IMR-90 (cell line): Measurements from ENCODE around the gene GRB10. TPM values are rescaled to one million over a fixed set of nuclear protein-coding genes. Genes with fewer than 3 reads are reported as not detected.

ENCODE experiments used
- ATAC-seq: fragments of 200-7000 bp; cut with Tn5 transposase; 2 replicates; pipeline ENCODE4 v1.9.1; 2020; ENCODE audit warnings: low read depth, mild to moderate bottlenecking, moderate library complexity
- BruUV-seq: library from RNA; stranded (reverse); fragments of 400-500 nt; replicated peaks from 2 replicates; lab custom pipeline; 2021; lab: Mats Ljungman, UMichigan
- CTCF ChIA-PET: fragments of 300-600 bp; formaldehyde crosslinking; extraction: SDS; loops from one replicate; lab custom pipeline; 2021; ENCODE audit warnings: antibody characterized with exemption; lab: Yijun Ruan, JAX
- POLR2A ChIA-PET: fragments of 300-600 bp; sonication (Branson Sonifier 250); formaldehyde crosslinking; loops from one replicate; lab custom pipeline; 2022; ENCODE audit warnings: antibody characterized with exemption; ENCODE audit not compliant: unreplicated experiment; lab: Charles Lee
- DNase-seq: peaks from one replicate; pipeline ENCODE4 v3.0.0; 2013
- H2AFZ ChIP-seq: replicated peaks from 2 replicates; pipeline ENCODE3; 2013; ENCODE audit warnings: low read length, mild to moderate bottlenecking; ENCODE audit not compliant: poor library complexity
- H2AK5ac ChIP-seq: 2 replicates; pipeline ENCODE4 v1.6.1; 2013; ENCODE audit warnings: low read depth, low read length, inconsistent platforms
- H2AK9ac ChIP-seq: replicated peaks from 2 replicates; pipeline ENCODE3; 2013; ENCODE audit warnings: mild to moderate bottlenecking, low read depth, low read length, moderate library complexity; ENCODE audit not compliant: poor library complexity
- H2BK120ac ChIP-seq: 2 replicates; pipeline ENCODE4 v1.6.1; 2013; ENCODE audit warnings: low read depth, low read length, inconsistent platforms
- H2BK15ac ChIP-seq: 3 replicates; pipeline ENCODE4 v1.6.1; 2013; ENCODE audit warnings: low read depth, low read length, inconsistent platforms
- H2BK20ac ChIP-seq: 2 replicates; pipeline ENCODE4 v1.6.1; 2013; ENCODE audit warnings: low read depth, mild to moderate bottlenecking, inconsistent platforms, low read length, moderate library complexity
- H2BK5ac ChIP-seq: 2 replicates; pipeline ENCODE4 v1.6.1; 2013; ENCODE audit warnings: mild to moderate bottlenecking, low read depth, low read length, inconsistent platforms; ENCODE audit not compliant: poor library complexity, severe bottlenecking
- H3K14ac ChIP-seq: replicated peaks from 2 replicates; pipeline ENCODE4 v1.6.1; 2013; ENCODE audit warnings: low read depth, low read length, inconsistent platforms
- H3K18ac ChIP-seq: 2 replicates; pipeline ENCODE4 v1.6.1; 2013; ENCODE audit warnings: low read depth, low read length, control low read depth
- H3K23ac ChIP-seq: 2 replicates; pipeline ENCODE4 v1.6.1; 2013; ENCODE audit warnings: low read depth, low read length, inconsistent platforms
- H3K27ac ChIP-seq: 2 replicates; pipeline ENCODE4 v1.5.1; 2013; ENCODE audit warnings: mild to moderate bottlenecking, control low read depth, low read length; ENCODE audit not compliant: insufficient read depth
- H3K27me3 ChIP-seq: 2 replicates; pipeline ENCODE4 v1.6.1; 2013; ENCODE audit warnings: low read length; ENCODE audit not compliant: control insufficient read depth, insufficient read depth
- H3K36me3 ChIP-seq: 2 replicates; pipeline ENCODE4 v1.6.1; 2013; ENCODE audit warnings: low read length, mixed read lengths; ENCODE audit not compliant: control insufficient read depth, insufficient read depth
- H3K4ac ChIP-seq: 2 replicates; pipeline ENCODE4 v1.6.1; 2013; ENCODE audit warnings: low read depth, low read length, inconsistent platforms
- H3K4me1 ChIP-seq: 2 replicates; pipeline ENCODE4 v1.6.1; 2013; ENCODE audit warnings: low read length, mixed read lengths; ENCODE audit not compliant: control insufficient read depth, insufficient read depth
- H3K4me2 ChIP-seq: 2 replicates; pipeline ENCODE4 v1.6.1; 2013; ENCODE audit warnings: low read depth, mild to moderate bottlenecking, control low read depth, low read length, moderate library complexity
- H3K4me3 ChIP-seq: 2 replicates; pipeline ENCODE4 v1.5.1; 2013; ENCODE audit warnings: low read depth, mild to moderate bottlenecking, control low read depth, low read length, moderate library complexity; ENCODE audit not compliant: insufficient read depth
- H3K56ac ChIP-seq: 2 replicates; pipeline ENCODE4 v1.6.1; 2013; ENCODE audit warnings: low read length, inconsistent platforms; ENCODE audit not compliant: insufficient read depth; ENCODE audit errors: extremely low read depth
- H3K79me1 ChIP-seq, 2 experiments: 2 replicates each; pipeline ENCODE4 v1.6.1; 2013; ENCODE audit warnings: low read length in 2 of 2, inconsistent platforms in 1 of 2, low read depth in 1 of 2
- H3K9ac ChIP-seq: 2 replicates; pipeline ENCODE4 v1.6.1; 2013; ENCODE audit warnings: low read depth, low read length, control low read depth
- H3K9me1 ChIP-seq: 2 replicates; pipeline ENCODE4 v1.6.1; 2013; ENCODE audit warnings: low read length, inconsistent platforms; ENCODE audit not compliant: insufficient read depth
- H3K9me3 ChIP-seq: 2 replicates; pipeline ENCODE4 v1.6.1; 2013; ENCODE audit warnings: low read length; ENCODE audit not compliant: control insufficient read depth, insufficient read depth
- H4K20me1 ChIP-seq: 2 replicates; pipeline ENCODE4 v1.6.1; 2013; ENCODE audit warnings: low read length, inconsistent platforms; ENCODE audit not compliant: insufficient read depth
- H4K5ac ChIP-seq: 2 replicates; pipeline ENCODE4 v1.6.1; 2013; ENCODE audit warnings: mild to moderate bottlenecking, low read depth, low read length, control low read depth
- H4K8ac ChIP-seq, 2 experiments: 2 replicates each; pipeline ENCODE4 v1.6.1; 2013; ENCODE audit warnings: low read depth in 2 of 2, low read length in 2 of 2, control low read depth in 1 of 2, inconsistent platforms in 1 of 2
- H4K91ac ChIP-seq: 2 replicates; pipeline ENCODE4 v1.6.1; 2013; ENCODE audit warnings: low read depth, low read length, inconsistent platforms; ENCODE audit not compliant: insufficient read depth
- CHD1 ChIP-seq: IDR thresholded peaks from 2 replicates; pipeline ENCODE4 v1.6.1; 2012; ENCODE audit warnings: low read depth, low read length, improper control_type of control experiment
- CTCF ChIP-seq: conservative IDR thresholded peaks from 2 replicates; pipeline ENCODE4 v1.5.1; 2012; ENCODE audit warnings: mild to moderate bottlenecking, low read depth, low read length, improper control_type of control experiment
- ELK1 ChIP-seq: fragments of 150-350 bp; IDR thresholded peaks from 2 replicates; pipeline ENCODE4 v1.6.1; 2016; ENCODE audit warnings: low read depth, mild to moderate bottlenecking, low read length, moderate library complexity, borderline replicate concordance
- MAZ ChIP-seq: IDR thresholded peaks from 2 replicates; pipeline ENCODE4 v1.6.1; 2012; ENCODE audit warnings: low read depth, mild to moderate bottlenecking, low read length, improper control_type of control experiment, moderate library complexity, borderline replicate concordance
- POLR2A ChIP-seq: IDR thresholded peaks from 2 replicates; pipeline ENCODE4 v1.6.1; 2012; ENCODE audit warnings: mild to moderate bottlenecking, low read depth, low read length
- RAD21 ChIP-seq: IDR thresholded peaks from 2 replicates; pipeline ENCODE4 v1.6.1; 2012; ENCODE audit warnings: low read length, improper control_type of control experiment
- SMC3 ChIP-seq: fragments of 150-350 bp; IDR thresholded peaks from 2 replicates; pipeline ENCODE4 v1.6.1; 2016; ENCODE audit warnings: low read depth, mild to moderate bottlenecking, antibody characterized with exemption, low read length, moderate library complexity
- USF2 ChIP-seq: fragments of 150-350 bp; IDR thresholded peaks from 2 replicates; pipeline ENCODE4 v1.6.1; 2017; ENCODE audit warnings: mild to moderate bottlenecking, antibody characterized with exemption, low read length, low read depth
- WGBS, 2 experiments: methylation state at CpG; one replicate each; pipeline versions ENCODE4 v1.1.5 to v1.1.7; 2013; ENCODE audit warnings: missing lambda C conversion rate in 2 of 2; ENCODE audit not compliant: insufficient read length in 1 of 2; ENCODE audit errors: extremely low coverage in 2 of 2; 5-methylcytosine and 5-hydroxymethylcytosine counted together
- dilution Hi-C: fragments of 300-500 bp; cut with HindIII; formaldehyde crosslinking; loops from one replicate; pipeline ENCODE4 v1.14.3; 2018; ENCODE audit warnings: low sequenced_read_pairs; ENCODE audit not compliant: unreplicated experiment
- in situ Hi-C: fragments of 300-500 bp; cut with MboI; formaldehyde crosslinking; loops from 3 replicates; pipeline ENCODE4 v1.14.3; 2019; ENCODE audit warnings: low sequenced_read_pairs, inconsistent platforms, mixed read lengths
- intact Hi-C: fragments of 100-400 bp; cut with micrococcal nuclease; formaldehyde crosslinking; loops from 2 replicates; pipeline ENCODE4 v1.10.0; 2022
- polyA plus RNA-seq, 3 experiments: library from polyadenylated mRNA; depleted of rRNA; stranded (reverse); fragments of >200 nt; gene quantifications; 2 replicates each; pipeline ENCODE4 v1.2.3, GENCODE V29; 2012; ENCODE audit warnings: low replicate concordance in 1 of 3
- total RNA-seq: library from RNA; depleted of rRNA; stranded (reverse); fragments of >200 nt; gene quantifications from 2 replicates; pipeline ENCODE4 v1.2.3, GENCODE V29; 2012

Gene GRB10
- total and polyA plus RNA-seq, 2 of the 4 experiments (the other 2 are of a cell fraction) = 6.3 to 15.1 TPM

- no peak for TF ChIP-seq CHD1
- no peak for TF ChIP-seq POLR2A
- TF ChIP-seq RAD21 = no peak
These were observed 141.0 kb downstream of the GRB10 start (continued) for GRCh38 chr7:50641442-50642405.

- POLR2A ChIA-PET = no interaction called here
- dilution Hi-C loops = no loop called here
These were observed 141.9 kb downstream of the GRB10 start for GRCh38 chr7:50640779-50641178.

More at GRCh38 chr7:50640779-50641178, 141.9 kb downstream of the GRB10 start:
- no peak for DNase-seq
- no peak for ATAC-seq
- Histone ChIP-seq H3K27me3 (no peaks in the 10 kb centered on the region), H3K4me3 (no peak overlapping the region), H2BK120ac (no peak overlapping the region), H2BK5ac (no peak overlapping the region), H3K9me3 (no peaks in the 10 kb centered on the region), H4K8ac (no peak overlapping the region), H3K9me1 (0 out of 2 replicates have a peak, but pooled peaks cover 3% of the 10 kb centered on the region), H2BK15ac (no peak overlapping the region), H3K4me1 (no peaks in the 10 kb centered on the region), H4K91ac (no peak overlapping the region), H3K56ac (no peak overlapping the region), H2AK9ac (no peak overlapping the region), H4K20me1 (peaks cover 3% of the 10 kb centered on the region), H3K9ac (no peak overlapping the region), H2AK5ac (no peak overlapping the region), H3K4me2 (no peak overlapping the region), H3K4ac (no peak overlapping the region), H3K14ac (no peak overlapping the region), H3K27ac (no peak overlapping the region), H2AFZ (no peak overlapping the region), H3K36me3 (peaks cover 4% of the 10 kb centered on the region; the same call in 1 of the 2 replicates), H4K5ac (no peak overlapping the region), H3K79me1 (peaks cover 0 to 8% of the 10 kb centered on the region in 2 experiments; a peak in 3 of 4 replicates), H2BK20ac (no peak overlapping the region), H3K23ac (no peak overlapping the region), H3K18ac (no peak overlapping the region)
- CTCF ChIA-PET = interaction anchor here (0.5 to 0.9 kb wide), 2 partner anchors 33 to 520 kb away, joined by 3 to 5 read pairs; no protein-coding TSS in a partner anchor
- in situ Hi-C loops (no loop called here), intact Hi-C loops (no loop called here)
- WGBS, 2 experiments = 94% methylated on average over 5 of the region's 7 CpGs; no CpG with 5 or more reads in 1 of the 2 experiments
- no TSS peak for BruUV-seq
- TF ChIP-seq CTCF (no peak), MAZ (no peak), SMC3 (no peak), ELK1 (no peak), RAD21 (no peak), USF2 (no peak)
